Gastroesophageal sphincter (tissue), 3 donors: ENCODE results near the gene B4GALT1.

Source experiments
- CTCF ChIP-seq, 4 experiments: fragments of 200-600 bp in 2 of 4; fragments of 450-650 bp in 2 of 4; sonication (generic) in 1 of 4; IDR thresholded peaks; one replicate each; pipeline ENCODE4 v1.5.1; 2017 to 2019; ENCODE audit warnings: antibody characterized with exemption in 4 of 4, mild to moderate bottlenecking in 2 of 4, moderate library complexity in 2 of 4
- POLR2A ChIP-seq, 2 donors: fragments of 450-650 bp; IDR thresholded peaks; one replicate each; pipeline ENCODE4 v1.6.1; 2017; ENCODE audit warnings: antibody characterized with exemption in 2 of 2, mild to moderate bottlenecking in 2 of 2, moderate library complexity in 1 of 2

GRCh38 chr9:33186457-33187168 lies 19.5 kb upstream of the B4GALT1 start:
- TF ChIP-seq CTCF (IDR thresholded peaks at IDR 0.05): no peak
- no peak for TF ChIP-seq POLR2A (IDR thresholded peaks at IDR 0.05)
